HepG2 (cell line): ENCODE measurements around the gene MAT2A. TPM values are rescaled to one million over a fixed set of nuclear protein-coding genes. Genes with fewer than 3 reads are reported as not detected.

Experiments
- IKZF4 ChIP-seq: sonication (generic); formaldehyde crosslinking; IDR thresholded peaks from 2 replicates; pipeline ENCODE4 v1.5.1; 2020; ENCODE audit warnings: borderline replicate concordance, mild to moderate bottlenecking, low read depth, missing genetic modification reagents; ENCODE audit errors: not compliant biosample characterization
- KIAA2018 ChIP-seq: sonication (generic); formaldehyde crosslinking; IDR thresholded peaks from 2 replicates; pipeline ENCODE4 v1.5.0; 2020; ENCODE audit warnings: mild to moderate bottlenecking, missing genetic modification reagents, borderline replicate concordance
- LCORL ChIP-seq, 2 experiments: fragments of 450-650 bp in 1 of 2; sonication (generic) in 1 of 2; formaldehyde crosslinking in 1 of 2; IDR thresholded peaks; 2 replicates each; pipeline versions ENCODE4 v1.5.0 to v1.6.1; 2017 to 2020; ENCODE audit warnings: antibody characterized with exemption in 1 of 2, missing genetic modification reagents in 1 of 2
- NR1H2 ChIP-seq: sonication (generic); formaldehyde crosslinking; IDR thresholded peaks from 2 replicates; pipeline ENCODE4 v1.8.1; 2022; ENCODE audit warnings: low read depth, missing genetic modification reagents, borderline replicate concordance
- TFDP2 ChIP-seq: sonication (generic); formaldehyde crosslinking; IDR thresholded peaks from 2 replicates; pipeline ENCODE4 v1.4.0; 2020; ENCODE audit warnings: missing genetic modification reagents
- ZBTB14 ChIP-seq: sonication (generic); formaldehyde crosslinking; IDR thresholded peaks from 2 replicates; pipeline ENCODE4 v1.4.0; 2020; ENCODE audit warnings: missing genetic modification reagents
- ZFP36L1 ChIP-seq: sonication (generic); formaldehyde crosslinking; IDR thresholded peaks from 2 replicates; pipeline ENCODE4 v1.8.0; 2022; ENCODE audit warnings: mild to moderate bottlenecking, missing genetic modification reagents, moderate library complexity
- ZNF296 ChIP-seq: sonication (generic); formaldehyde crosslinking; conservative IDR thresholded peaks from 2 replicates; pipeline ENCODE4 v1.5.0; 2020; ENCODE audit warnings: mild to moderate bottlenecking, missing genetic modification reagents
- ZNF441 ChIP-seq: sonication (generic); formaldehyde crosslinking; IDR thresholded peaks from 2 replicates; pipeline ENCODE4 v1.7.0; 2021; ENCODE audit warnings: missing genetic modification reagents, borderline replicate concordance
- ZNF510 ChIP-seq: sonication (generic); formaldehyde crosslinking; IDR thresholded peaks from 2 replicates; pipeline ENCODE4 v1.4.0; 2020; ENCODE audit warnings: low read depth, mild to moderate bottlenecking, missing genetic modification reagents
- ZNF552 ChIP-seq: sonication (generic); formaldehyde crosslinking; IDR thresholded peaks from 2 replicates; pipeline ENCODE4 v1.9.0; 2022; ENCODE audit warnings: missing genetic modification reagents, mild to moderate bottlenecking, borderline replicate concordance
- ZNF781 ChIP-seq: sonication (generic); formaldehyde crosslinking; IDR thresholded peaks from 2 replicates; pipeline ENCODE4 v1.5.1; 2020; ENCODE audit warnings: borderline replicate concordance, mild to moderate bottlenecking, missing genetic modification reagents; ENCODE audit errors: not compliant biosample characterization
- polyA plus RNA-seq, 8 experiments: library from polyadenylated mRNA; depleted of rRNA in 3 of 8; stranded (reverse) in 7 of 8; unstranded in 1 of 8; fragments of >200 nt; fragmentation: Illumina TruSeq in 4 of 8; extraction: Trizol in 4 of 8; gene quantifications; 2 replicates each; pipeline versions ENCODE4 v1.2.1 to v1.2.3, GENCODE V29; 2011 to 2016; ENCODE audit warnings: low read depth in 4 of 8, missing spikeins in 1 of 8, mixed read lengths in 1 of 8; ENCODE audit not compliant: insufficient read depth in 1 of 8
- total RNA-seq, 5 experiments: library from RNA; depleted of rRNA; stranded (reverse); fragments of >200 nt; fragmentation: Illumina TruSeq; extraction: Trizol; gene quantifications; 2 replicates each; pipeline ENCODE4 v1.2.3, GENCODE V29; 2016; ENCODE audit warnings: low read depth in 1 of 5

MAT2A gene
- total and polyA plus RNA-seq, 2 of the 13 experiments (the other 11 are each of a cell fraction or from before 2014, with no cell fraction given) = 155 to 331 TPM

GRCh38 chr2:85584857-85585780 is 46.2 kb downstream of the MAT2A start (continued):
- TF ChIP-seq KIAA2018 (CRISPR knock-in tag) (no peak), TFDP2 (CRISPR knock-in tag) (no peak), IKZF4 (CRISPR knock-in tag) (no peak), ZNF781 (CRISPR knock-in tag) (peak; percentile 95), ZBTB14 (CRISPR knock-in tag) (0 out of 2 replicates have a peak, but pooled peaks have one; percentile 3), ZNF510 (peak; percentile 93; the same call in 1 of the 2 replicates), ZNF441 (no peak), ZFP36L1 (CRISPR knock-in tag) (no peak), ZNF296 (peak; percentile 24; the same call in 1 of the 2 replicates), NR1H2 (CRISPR knock-in tag) (no peak), ZNF552 (CRISPR knock-in tag) (0 out of 2 replicates have a peak, but pooled peaks have one; percentile 14), LCORL (IDR thresholded peaks at IDR 0.05) (no peak), LCORL (CRISPR knock-in tag; IDR thresholded peaks at IDR 0.05) (peak; percentile 79; the same call in 1 of the 2 replicates)
